Activated CD8-positive, alpha-beta memory T cell treated with anti-CD3 and anti-CD28 coated beads, Interleukin-2, amount 50 U/mL, for 48 hours (primary cell): ENCODE results near the gene ALDH1A2.
"Not testable (repeated sequence)": the region's sequence is repeated elsewhere in the genome, so short reads cannot be mapped to it uniquely, and the experiment has no call there.

ENCODE experiments used
- DNase-seq: peaks from one replicate; pipeline ENCODE4 v3.0.0-alpha.2; 2020

ALDH1A2 gene

GRCh38 chr15:58065445-58066041 lies at the start of gene ALDH1A2:
ALDH1A2 (minus strand) TSS chr15:58065711; CDS start chr15:58065650, 61 bp downstream.
- DNase-seq = peak; percentile 55

- no peak for DNase-seq
Observed at GRCh38 chr15:58114812-58115211, 49.3 kb upstream of the ALDH1A2 start.

- no peak for DNase-seq
Observed at GRCh38 chr15:58114388-58114787, 48.9 kb upstream of the ALDH1A2 start.

- DNase-seq = not testable (repeated sequence)
Observed at GRCh38 chr15:58113358-58113757, 47.8 kb upstream of the ALDH1A2 start.

- DNase-seq = no peak
Observed at GRCh38 chr15:58111718-58112104, 46.2 kb upstream of the ALDH1A2 start.

GRCh38 chr15:58110999-58111717 lies 45.6 kb upstream of the ALDH1A2 start:
- DNase-seq = no peak

GRCh38 chr15:58109419-58109818 lies 43.9 kb upstream of the ALDH1A2 start:
- no peak for DNase-seq

- DNase-seq = no peak
Observed at GRCh38 chr15:58108117-58108516, 42.6 kb upstream of the ALDH1A2 start.

GRCh38 chr15:58103482-58103881 lies 38.0 kb upstream of the ALDH1A2 start:
- no peak for DNase-seq

- DNase-seq = no peak
Observed at GRCh38 chr15:58096529-58097084, 31.1 kb upstream of the ALDH1A2 start.

- DNase-seq = no peak
Observed at GRCh38 chr15:58095415-58095814, 29.9 kb upstream of the ALDH1A2 start.

GRCh38 chr15:58087871-58088270 lies 22.4 kb upstream of the ALDH1A2 start:
- DNase-seq = no peak

- no peak for DNase-seq
Observed at GRCh38 chr15:58086491-58086890, 21.0 kb upstream of the ALDH1A2 start.

GRCh38 chr15:58083526-58083925 lies 18.0 kb upstream of the ALDH1A2 start:
- DNase-seq = no peak

GRCh38 chr15:58081891-58082290 lies 16.4 kb upstream of the ALDH1A2 start:
- no peak for DNase-seq

- no peak for DNase-seq
Observed at GRCh38 chr15:58081456-58081855, 15.9 kb upstream of the ALDH1A2 start.

GRCh38 chr15:58080959-58081358 lies 15.4 kb upstream of the ALDH1A2 start:
- DNase-seq = not testable (repeated sequence)

GRCh38 chr15:58080398-58080797 lies 14.9 kb upstream of the ALDH1A2 start:
- no peak for DNase-seq

- DNase-seq = no peak
Observed at GRCh38 chr15:58078591-58078990, 13.1 kb upstream of the ALDH1A2 start.

- DNase-seq = no peak
Observed at GRCh38 chr15:58077427-58077826, 11.9 kb upstream of the ALDH1A2 start.

GRCh38 chr15:58074452-58074851 lies 8.9 kb upstream of the ALDH1A2 start:
- DNase-seq = no peak

- peak; percentile 79 for DNase-seq
Observed at GRCh38 chr15:58070801-58071418, 5.4 kb upstream of the ALDH1A2 start.

- no peak for DNase-seq
Observed at GRCh38 chr15:58069008-58069407, 3.5 kb upstream of the ALDH1A2 start.
